ENCODE data around the gene MLST8. TPM values are rescaled to one million over a fixed set of nuclear protein-coding genes. Genes with fewer than 3 reads are reported as not detected.

Gene MLST8
- polyA plus RNA-seq, 3 donors: 29.9 to 54.3 (median 30.5) TPM

GRCh38 chr16:2252806-2253148 is 47.5 kb downstream of the MLST8 start:
- Mint-ChIP-seq H3K27me3 (ENCODE audit: low read depth in 3 of 3) (peaks cover 0 to 1% (median 0%) of the 10 kb centered on the region in 3 donors), H3K36me3 (peaks cover 41 to 62% of the 10 kb centered on the region in 2 donors), H3K9me3 (no peaks in the 10 kb centered on the region), H3K4me1 (peaks cover 15% of the 10 kb centered on the region), H3K4me3 (no peak overlapping the region), H3K27ac (peak overlapping the region in 5 of 7 donors; percentile 24 to 77 (median 61))
- H3K79me2 ChIP-seq (ENCODE audit: insufficient read depth, low read length): peaks cover 31% of the 10 kb centered on the region
- peaks cover 48 to 50% of the 10 kb centered on the region in 2 donors for H3K36me3 ChIP-seq (replicated peaks in 1 of 2; ENCODE audit: control insufficient read depth in 1 of 2, insufficient read depth in 2 of 2, low read length in 2 of 2)
- no peak overlapping the region for H3K9ac ChIP-seq (ENCODE audit: insufficient read depth, low read length, poor library complexity, severe bottlenecking)
- H3K27me3 ChIP-seq (ENCODE audit: control insufficient read depth in 2 of 2, insufficient read depth in 2 of 2, low read length in 2 of 2): no peaks in the 10 kb centered on the region
- DNase-seq: no peak
- no peak overlapping the region for H3K4me2 ChIP-seq (replicated peaks; ENCODE audit: extremely low read depth, low read length, poor library complexity, severe bottlenecking)
- H2AFZ ChIP-seq (ENCODE audit: insufficient read depth, low read depth, low read length, poor library complexity, severe bottlenecking): no peak overlapping the region
- peaks cover 19 to 20% of the 10 kb centered on the region in 2 donors for H3K4me1 ChIP-seq (ENCODE audit: control insufficient read depth in 1 of 2, insufficient read depth in 2 of 2, low read length in 2 of 2)
- intact Hi-C loops (cut with micrococcal nuclease): loop anchor here in 1 of 2 donors (5.0 to 10.0 kb wide), 2 partner anchors 55 to 248 kb away; partner anchors contain the start of genes CASKIN1 and ZNF598
- no peak overlapping the region for H3K27ac ChIP-seq (ENCODE audit: low read depth in 1 of 2, low read length in 2 of 2)
- H3K9me3 ChIP-seq (replicated peaks in 1 of 2; ENCODE audit: control insufficient read depth in 1 of 2, insufficient read depth in 1 of 2, low read length in 2 of 2): no peaks in the 10 kb centered on the region
- TF ChIP-seq CTCF (IDR thresholded peaks at IDR 0.05): no peak
- no CpG with 5 or more reads among the region's 7 CpGs for WGBS (ENCODE audit: insufficient coverage)
- H3K4me3 ChIP-seq (replicated peaks in 1 of 3; ENCODE audit: low read depth in 2 of 3, low read length in 3 of 3): no peak overlapping the region
- peaks cover 26% of the 10 kb centered on the region for H4K20me1 ChIP-seq (ENCODE audit: insufficient read depth, low read length)

- Mint-ChIP-seq H3K4me3 (no peak overlapping the region), H3K36me3 (peaks cover 45 to 63% of the 10 kb centered on the region in 2 donors), H3K27me3 (ENCODE audit: low read depth in 3 of 3) (peaks cover 0 to 1% (median 0%) of the 10 kb centered on the region in 3 donors), H3K27ac (peak overlapping the region in 2 of 7 donors; percentile 59 to 61), H3K4me1 (peaks cover 15% of the 10 kb centered on the region), H3K9me3 (no peaks in the 10 kb centered on the region)
- peaks cover 53 to 55% of the 10 kb centered on the region in 2 donors for H3K36me3 ChIP-seq (replicated peaks in 1 of 2; ENCODE audit: control insufficient read depth in 1 of 2, insufficient read depth in 2 of 2, low read length in 2 of 2)
- no peaks in the 10 kb centered on the region for H3K9me3 ChIP-seq (replicated peaks in 1 of 2; ENCODE audit: control insufficient read depth in 1 of 2, insufficient read depth in 1 of 2, low read length in 2 of 2)
- H3K27me3 ChIP-seq (ENCODE audit: control insufficient read depth in 2 of 2, insufficient read depth in 2 of 2, low read length in 2 of 2): no peaks in the 10 kb centered on the region
- H3K9ac ChIP-seq (ENCODE audit: insufficient read depth, low read length, poor library complexity, severe bottlenecking): no peak overlapping the region
- no peak overlapping the region for H3K4me3 ChIP-seq (replicated peaks in 1 of 3; ENCODE audit: low read depth in 2 of 3, low read length in 3 of 3)
- DNase-seq: no peak
- WGBS (ENCODE audit: insufficient coverage): 89% methylated on average over 6 of the region's 11 CpGs
- H3K4me1 ChIP-seq (ENCODE audit: control insufficient read depth in 1 of 2, insufficient read depth in 2 of 2, low read length in 2 of 2): peaks cover 19 to 20% of the 10 kb centered on the region in 2 donors
- peaks cover 31% of the 10 kb centered on the region for H4K20me1 ChIP-seq (ENCODE audit: insufficient read depth, low read length)
- TF ChIP-seq CTCF (IDR thresholded peaks at IDR 0.05): no peak
- H3K79me2 ChIP-seq (ENCODE audit: insufficient read depth, low read length): peaks cover 34% of the 10 kb centered on the region
- no peak overlapping the region for H2AFZ ChIP-seq (ENCODE audit: insufficient read depth, low read depth, low read length, poor library complexity, severe bottlenecking)
- no peak overlapping the region for H3K4me2 ChIP-seq (replicated peaks; ENCODE audit: extremely low read depth, low read length, poor library complexity, severe bottlenecking)
- intact Hi-C loops (cut with micrococcal nuclease): loop anchor here in 1 of 2 donors (5.0 to 10.0 kb wide), 2 partner anchors 56 to 248 kb away; partner anchors contain the start of genes CASKIN1 and ZNF598
- no peak overlapping the region for H3K27ac ChIP-seq (ENCODE audit: low read depth in 1 of 2, low read length in 2 of 2)
Observed at GRCh38 chr16:2253293-2253692, 48.0 kb downstream of the MLST8 start.

Data from CD14-positive monocyte (primary cell).